Ishikawa (cell line): Measurements from ENCODE around the gene STX2.

Experiments used
- CEBPB ChIP-seq: IDR thresholded peaks from 2 replicates; pipeline ENCODE4 v1.6.1; 2012
- CREB1 ChIP-seq: IDR thresholded peaks from 2 replicates; pipeline ENCODE4 v1.6.1; 2012; ENCODE audit warnings: low read depth
- EGR1 ChIP-seq: IDR thresholded peaks from 2 replicates; pipeline ENCODE4 v1.6.1; 2012
- EP300 ChIP-seq: IDR thresholded peaks from 2 replicates; pipeline ENCODE4 v1.6.1; 2012; ENCODE audit warnings: borderline replicate concordance
- FOXM1 ChIP-seq: IDR thresholded peaks from 2 replicates; pipeline ENCODE4 v1.6.1; 2012; ENCODE audit warnings: low read depth, borderline replicate concordance
- MAX ChIP-seq: IDR thresholded peaks from 2 replicates; pipeline ENCODE4 v1.6.1; 2012
- NFIC ChIP-seq: IDR thresholded peaks from 2 replicates; pipeline ENCODE4 v1.6.1; 2012
- RAD21 ChIP-seq: IDR thresholded peaks from 2 replicates; pipeline ENCODE4 v1.6.1; 2012; ENCODE audit warnings: low read depth
- REST ChIP-seq: IDR thresholded peaks from 2 replicates; pipeline ENCODE4 v1.6.1; 2012; ENCODE audit warnings: low read depth, mild to moderate bottlenecking
- TAF1 ChIP-seq: IDR thresholded peaks from 2 replicates; pipeline ENCODE4 v1.6.1; 2012; ENCODE audit warnings: low read depth, mild to moderate bottlenecking
- TCF12 ChIP-seq: IDR thresholded peaks from 2 replicates; pipeline ENCODE4 v1.6.1; 2012; ENCODE audit warnings: low read depth
- TEAD4 ChIP-seq: IDR thresholded peaks from 2 replicates; pipeline ENCODE4 v1.6.1; 2012
- USF1 ChIP-seq: IDR thresholded peaks from 2 replicates; pipeline ENCODE4 v1.6.1; 2012
- YY1 ChIP-seq: IDR thresholded peaks from 2 replicates; pipeline ENCODE4 v1.6.1; 2012; ENCODE audit warnings: low read depth
- ZBTB7A ChIP-seq: IDR thresholded peaks from 2 replicates; pipeline ENCODE4 v1.6.1; 2012; ENCODE audit warnings: low read depth

STX2 gene

DNA sequence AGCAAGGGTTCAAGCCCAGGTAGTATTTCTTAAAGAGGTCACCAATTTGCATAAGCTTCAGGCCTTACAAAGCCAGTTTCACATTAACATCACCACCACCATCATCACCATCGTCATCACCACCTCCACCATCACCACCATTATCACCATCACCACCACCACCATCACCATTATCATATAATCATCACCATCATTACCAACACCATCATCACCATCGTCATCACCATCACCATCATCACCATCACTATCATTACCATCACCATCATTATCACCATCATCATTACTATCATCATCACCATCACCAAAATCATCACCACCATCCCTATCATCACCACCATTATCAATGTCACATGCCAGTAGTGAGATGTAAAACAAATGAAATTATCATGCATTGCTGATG lies 72.6 kb downstream of the STX2 start:
- TF ChIP-seq EGR1 (no peak), USF1 (no peak)

- TF ChIP-seq EGR1 (no peak), CREB1 (no peak; the same call in none of the 2 replicates), MAX (no peak), EP300 (no peak), CEBPB (no peak), USF1 (no peak)
Measured at GRCh38 chr12:130765186-130765659, 73.8 kb downstream of the STX2 start.

DNA sequence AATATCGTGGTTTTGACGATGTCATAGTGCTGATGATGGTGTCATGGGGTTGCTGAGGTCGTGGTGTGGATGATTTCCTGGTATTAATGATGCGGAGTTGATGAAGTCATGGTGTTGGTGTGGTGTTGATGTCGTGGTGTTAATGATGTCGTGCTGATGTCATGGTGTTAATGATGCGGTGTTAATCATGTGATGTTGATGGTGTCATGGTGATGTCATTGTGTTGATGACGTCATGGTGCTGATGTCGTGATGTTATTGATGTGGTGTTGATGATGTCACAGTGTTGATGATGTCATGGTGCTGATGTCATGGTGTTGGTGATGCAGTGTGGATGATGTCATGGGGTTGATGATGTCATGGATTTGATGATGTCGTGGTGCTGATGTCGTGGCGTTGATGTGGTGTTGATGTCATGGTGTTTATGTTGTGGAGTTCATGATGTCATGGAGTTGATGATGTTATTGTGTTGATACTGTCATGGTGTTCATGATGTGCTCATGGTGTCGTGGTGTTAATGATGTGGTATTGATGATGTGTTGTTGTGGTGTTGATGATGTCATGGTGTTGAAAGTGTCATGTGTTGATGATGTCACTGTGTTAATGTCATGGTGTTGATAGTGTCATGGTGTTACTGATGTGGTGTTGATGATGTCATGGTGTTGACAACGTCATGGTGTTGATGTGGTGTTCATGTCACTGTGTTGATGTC lies 74.4 kb downstream of the STX2 start:
- TF ChIP-seq ZBTB7A (no peak), MAX (no peak), TEAD4 (no peak), EGR1 (no peak), NFIC (no peak), CEBPB (no peak), CREB1 (no peak; the same call in none of the 2 replicates), REST (no peak), YY1 (no peak), TCF12 (no peak), USF1 (no peak), FOXM1 (no peak), RAD21 (no peak), TAF1 (no peak), EP300 (no peak)

GRCh38 chr12:130764073-130764472 lies 75.0 kb downstream of the STX2 start:
- TF ChIP-seq RAD21, result no peak

DNA sequence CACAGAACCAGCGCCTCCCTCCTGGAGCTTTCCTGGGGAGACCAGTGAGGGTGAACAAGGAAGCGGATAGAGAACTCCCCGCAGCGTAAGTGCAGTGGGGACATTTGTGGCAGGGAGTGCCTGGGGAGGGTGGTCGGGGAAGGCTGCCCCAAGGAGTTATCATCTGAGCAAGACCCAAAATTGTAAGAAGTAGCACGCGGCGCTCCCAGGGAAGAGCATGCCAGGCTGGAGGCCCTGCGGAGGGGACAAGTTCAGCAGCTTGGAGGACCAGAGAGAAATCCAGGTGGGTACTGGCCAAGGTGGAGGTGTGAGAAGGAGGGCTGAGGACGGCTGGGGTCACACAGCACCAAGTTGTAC lies 76.8 kb downstream of the STX2 start:
- TF ChIP-seq TEAD4 (no peak), CREB1 (no peak), EP300 (no peak), MAX (no peak), TCF12 (no peak), YY1 (no peak), FOXM1 (no peak), EGR1 (no peak), USF1 (no peak), REST (no peak), RAD21 (no peak), TAF1 (no peak), NFIC (no peak), ZBTB7A (no peak), CEBPB (no peak)
